ENCODE data around the gene LUZP2. TPM values are rescaled to one million over a fixed set of nuclear protein-coding genes. Genes with fewer than 3 reads are reported as not detected.

The LUZP2 gene
- polyA plus RNA-seq, 1 donor (not counting 4 experiments of a cell fraction or from before 2014, with no cell fraction given) = 0.08 TPM

GRCh38 chr11:24598641-24599040 lies 101.8 kb downstream of the LUZP2 start:
- no peak overlapping the region for H2AFZ ChIP-seq (ENCODE audit: control insufficient read depth, low read length)
- no peaks in the 10 kb centered on the region for H3K36me3 ChIP-seq (ENCODE audit: control insufficient read depth in 2 of 2, extremely low read depth in 1 of 2, insufficient read depth in 2 of 2, low read length in 2 of 2)
- H3K4me3 ChIP-seq (ENCODE audit: control insufficient read depth in 2 of 3, extremely low read depth in 1 of 3, insufficient read depth in 2 of 3, low read depth in 1 of 3, low read length in 3 of 3) = no peak overlapping the region
- no peaks in the 10 kb centered on the region for H3K79me2 ChIP-seq (ENCODE audit: control insufficient read depth, insufficient read depth, low read length)
- FAIRE-seq (no peak), DNase-seq (ENCODE audit: low read depth, low spot score) (no peak)
- no peak overlapping the region for H3K4me2 ChIP-seq (ENCODE audit: control insufficient read depth, extremely low read depth, insufficient read depth, low read depth, low read length)
- dilution Hi-C loops (cut with MboI; ENCODE audit: extremely low pct_ligation_motif_present, low sequenced_read_pairs) = no loop called here
- H3K27me3 ChIP-seq (ENCODE audit: control insufficient read depth, extremely low read depth, insufficient read depth, low read length) = no peaks in the 10 kb centered on the region
- H3K4me1 ChIP-seq (ENCODE audit: control insufficient read depth, extremely low read depth, insufficient read depth, low read length) = no peaks in the 10 kb centered on the region
- TF ChIP-seq CTCF (optimal IDR thresholded peaks at IDR 0.05 in 1 of 3, IDR thresholded peaks at IDR 0.05 in 1 of 3, conservative IDR thresholded peaks at IDR 0.05 in 1 of 3; ENCODE audit: extremely low read depth in 1 of 3, insufficient read depth in 2 of 3, low read length in 3 of 3) (no peak), EZH2 (IDR thresholded peaks at IDR 0.05; ENCODE audit: low read length) (no peak)
- no peaks in the 10 kb centered on the region for H3K9me1 ChIP-seq (ENCODE audit: control insufficient read depth, extremely low read depth, insufficient read depth, low read length)
- H3K9me3 ChIP-seq (ENCODE audit: control insufficient read depth, low read depth, low read length) = no peaks in the 10 kb centered on the region
- H4K20me1 ChIP-seq (ENCODE audit: control insufficient read depth, extremely low read depth, insufficient read depth, low read length) = no peaks in the 10 kb centered on the region
- H3K9ac ChIP-seq (ENCODE audit: control insufficient read depth, extremely low read depth, insufficient read depth, low read length) = no peak overlapping the region
- H3K27ac ChIP-seq (ENCODE audit: control insufficient read depth, insufficient read depth, low read length) = no peak overlapping the region

GRCh38 chr11:24609192-24610119 lies 112.6 kb downstream of the LUZP2 start:
- FAIRE-seq (no peak), DNase-seq (ENCODE audit: low read depth, low spot score) (no peak)
- dilution Hi-C loops (cut with MboI; ENCODE audit: extremely low pct_ligation_motif_present, low sequenced_read_pairs) = no loop called here

More at GRCh38 chr11:24609192-24610119, 112.6 kb downstream of the LUZP2 start:
- Histone ChIP-seq H3K4me2 (ENCODE audit: control insufficient read depth, extremely low read depth, insufficient read depth, low read depth, low read length) (no peak overlapping the region), H3K9ac (ENCODE audit: control insufficient read depth, extremely low read depth, insufficient read depth, low read length) (no peak overlapping the region), H2AFZ (ENCODE audit: control insufficient read depth, low read length) (no peak overlapping the region), H3K4me3 (ENCODE audit: control insufficient read depth in 2 of 3, extremely low read depth in 1 of 3, insufficient read depth in 2 of 3, low read depth in 1 of 3, low read length in 3 of 3) (no peak overlapping the region), H3K27ac (ENCODE audit: control insufficient read depth, insufficient read depth, low read length) (no peak overlapping the region), H3K79me2 (ENCODE audit: control insufficient read depth, insufficient read depth, low read length) (no peaks in the 10 kb centered on the region), H3K9me3 (ENCODE audit: control insufficient read depth, low read depth, low read length) (no peaks in the 10 kb centered on the region), H3K36me3 (ENCODE audit: control insufficient read depth in 2 of 2, extremely low read depth in 1 of 2, insufficient read depth in 2 of 2, low read length in 2 of 2) (no peaks in the 10 kb centered on the region), H4K20me1 (ENCODE audit: control insufficient read depth, extremely low read depth, insufficient read depth, low read length) (no peaks in the 10 kb centered on the region), H3K4me1 (ENCODE audit: control insufficient read depth, extremely low read depth, insufficient read depth, low read length) (no peaks in the 10 kb centered on the region), H3K27me3 (ENCODE audit: control insufficient read depth, extremely low read depth, insufficient read depth, low read length) (no peaks in the 10 kb centered on the region), H3K9me1 (ENCODE audit: control insufficient read depth, extremely low read depth, insufficient read depth, low read length) (no peaks in the 10 kb centered on the region)
- TF ChIP-seq EZH2 (IDR thresholded peaks at IDR 0.05; ENCODE audit: low read length) (no peak), CTCF (optimal IDR thresholded peaks at IDR 0.05 in 1 of 3, IDR thresholded peaks at IDR 0.05 in 1 of 3, conservative IDR thresholded peaks at IDR 0.05 in 1 of 3; ENCODE audit: extremely low read depth in 1 of 3, insufficient read depth in 2 of 3, low read length in 3 of 3) (no peak)
